Mucosa of descending colon (tissue), 3 donors: ENCODE data around the gene GNB2. TPM values are rescaled to one million over a fixed set of nuclear protein-coding genes. Genes with fewer than 3 reads are reported as not detected.
A peak's percentile ranks its signal among the peaks of the same experiment; 100 is the strongest.

ENCODE experiments used
- ATAC-seq: fragments of 200-7000 bp; cut with Tn5 transposase; one replicate; pipeline ENCODE4 v1.9.1; 2020; ENCODE audit warnings: mild to moderate bottlenecking, moderate library complexity
- DNase-seq, 3 donors: peaks; one replicate each; pipeline ENCODE4 v3.0.0-alpha.2; 2020
- H3K36me3 ChIP-seq: fragments of 200-600 bp; one replicate; pipeline ENCODE4 v1.8.0; 2021; ENCODE audit warnings: low read depth, mild to moderate bottlenecking
- H3K4me1 ChIP-seq: fragments of 200-600 bp; one replicate; pipeline ENCODE4 v1.8.0; 2021; ENCODE audit warnings: low read depth, mild to moderate bottlenecking
- H3K4me3 ChIP-seq: fragments of 200-600 bp; one replicate; pipeline ENCODE4 v1.8.0; 2021; ENCODE audit warnings: mild to moderate bottlenecking
- H3K9me3 ChIP-seq: fragments of 200-600 bp; one replicate; pipeline ENCODE4 v1.8.0; 2021; ENCODE audit warnings: mild to moderate bottlenecking
- intact Hi-C, 2 donors: fragments of 100-400 bp; cut with DNase I in 1 of 2; cut with micrococcal nuclease in 1 of 2; formaldehyde crosslinking; loops; one replicate each; pipeline versions ENCODE4 v1.11.0 to v1.11.1; 2022; cut with DNase I, micrococcal nuclease
- total RNA-seq, 3 donors: library from RNA; stranded (reverse); fragmentation: NEBNext Ultra II Directional in 2 of 3; extraction: Animal tissue kit (Norgen Biotek cat#: 25700) in 2 of 3; gene quantifications; one replicate each; pipeline versions ENCODE4 v1.2.1 to v1.2.4, GENCODE V29; 2021 to 2023
- TF ChIP-seq, protein P1 (sequence below): fragments of 200-600 bp; IDR thresholded peaks from one replicate; pipeline ENCODE4 v1.8.0; 2022; ENCODE audit warnings: antibody characterized with exemption, mild to moderate bottlenecking
- donor health status: DM: no; HTN: no; CAD: no; lungs with moderate emphysema.
- donor health status: DM: no; HTN: no; CAD: no.
- donor health status: DM: no; HTN: yes; CAD: no.

The GNB2 gene
- total RNA-seq, 3 donors from 2014 or later: 197 to 257 (median 232) TPM

DNA sequence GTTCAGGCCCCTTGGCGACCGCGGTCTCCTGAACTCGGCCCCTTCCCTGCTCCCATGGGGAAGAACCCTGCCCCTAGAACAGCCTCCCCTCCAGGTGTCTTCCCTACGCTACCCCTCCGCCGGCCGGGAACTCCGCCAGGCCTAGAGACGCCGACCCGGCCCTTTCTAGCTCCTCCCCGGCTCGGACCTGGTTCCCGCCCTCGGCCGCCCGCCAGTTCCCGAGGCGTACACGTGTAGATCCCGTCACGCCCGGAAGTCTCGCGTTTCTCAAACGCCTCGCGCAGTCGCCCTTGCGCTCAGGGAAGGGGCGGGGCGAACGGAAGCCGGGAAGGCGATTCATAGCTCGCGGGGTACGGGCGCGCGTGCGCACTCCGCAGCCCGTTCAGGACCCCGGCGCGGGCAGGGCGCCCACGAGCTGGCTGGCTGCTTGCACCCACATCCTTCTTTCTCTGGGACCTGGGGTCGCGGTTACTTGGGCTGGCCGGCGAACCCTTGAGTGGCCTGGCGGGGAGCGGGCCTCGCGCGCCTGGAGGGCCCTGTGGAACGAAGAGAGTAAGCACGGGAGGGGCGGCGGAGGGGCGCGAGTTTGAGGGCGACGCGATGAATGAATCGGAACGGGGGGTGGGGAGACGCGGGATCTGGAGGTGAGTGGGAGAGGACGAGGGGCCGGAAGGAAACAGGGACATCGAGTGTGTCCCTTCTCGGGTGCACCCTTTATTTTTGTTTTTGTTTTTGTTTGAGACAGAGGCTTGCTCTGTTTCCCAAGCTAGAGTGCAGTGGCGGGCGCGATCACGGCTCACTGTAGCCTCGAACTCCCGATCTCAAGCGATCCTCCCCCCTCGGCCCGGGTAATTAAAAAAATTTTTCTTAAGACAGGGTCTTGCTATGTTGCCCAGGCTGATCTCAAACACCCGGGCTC, 32.5 kb downstream of the GNB2 start, which contains the start of gene POP7:
Gene POP7, plus strand, starts transcription at position 369 of the 919 bp plus-strand sequence. CDS start 710 bp downstream, outside the sequence.
- no peaks in the 10 kb centered on the region for H3K9me3 ChIP-seq
- peaks cover 13% of the 10 kb centered on the region for H3K4me1 ChIP-seq
- H3K4me3 ChIP-seq: peak within 1 kb of the TSS; percentile 52
- intact Hi-C loops: loop anchor here in 1 of 2 donors (10.0 kb wide), 1 partner anchor 159 kb away; the partner anchor contains the start of gene TRIP6
- ATAC-seq: peak; percentile 98
- TF ChIP-seq, protein P1, sequence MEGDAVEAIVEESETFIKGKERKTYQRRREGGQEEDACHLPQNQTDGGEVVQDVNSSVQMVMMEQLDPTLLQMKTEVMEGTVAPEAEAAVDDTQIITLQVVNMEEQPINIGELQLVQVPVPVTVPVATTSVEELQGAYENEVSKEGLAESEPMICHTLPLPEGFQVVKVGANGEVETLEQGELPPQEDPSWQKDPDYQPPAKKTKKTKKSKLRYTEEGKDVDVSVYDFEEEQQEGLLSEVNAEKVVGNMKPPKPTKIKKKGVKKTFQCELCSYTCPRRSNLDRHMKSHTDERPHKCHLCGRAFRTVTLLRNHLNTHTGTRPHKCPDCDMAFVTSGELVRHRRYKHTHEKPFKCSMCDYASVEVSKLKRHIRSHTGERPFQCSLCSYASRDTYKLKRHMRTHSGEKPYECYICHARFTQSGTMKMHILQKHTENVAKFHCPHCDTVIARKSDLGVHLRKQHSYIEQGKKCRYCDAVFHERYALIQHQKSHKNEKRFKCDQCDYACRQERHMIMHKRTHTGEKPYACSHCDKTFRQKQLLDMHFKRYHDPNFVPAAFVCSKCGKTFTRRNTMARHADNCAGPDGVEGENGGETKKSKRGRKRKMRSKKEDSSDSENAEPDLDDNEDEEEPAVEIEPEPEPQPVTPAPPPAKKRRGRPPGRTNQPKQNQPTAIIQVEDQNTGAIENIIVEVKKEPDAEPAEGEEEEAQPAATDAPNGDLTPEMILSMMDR: no peak
- no peaks in the 10 kb centered on the region for H3K36me3 ChIP-seq
- peak; percentile 99 to 100 (median 100) for DNase-seq

DNA sequence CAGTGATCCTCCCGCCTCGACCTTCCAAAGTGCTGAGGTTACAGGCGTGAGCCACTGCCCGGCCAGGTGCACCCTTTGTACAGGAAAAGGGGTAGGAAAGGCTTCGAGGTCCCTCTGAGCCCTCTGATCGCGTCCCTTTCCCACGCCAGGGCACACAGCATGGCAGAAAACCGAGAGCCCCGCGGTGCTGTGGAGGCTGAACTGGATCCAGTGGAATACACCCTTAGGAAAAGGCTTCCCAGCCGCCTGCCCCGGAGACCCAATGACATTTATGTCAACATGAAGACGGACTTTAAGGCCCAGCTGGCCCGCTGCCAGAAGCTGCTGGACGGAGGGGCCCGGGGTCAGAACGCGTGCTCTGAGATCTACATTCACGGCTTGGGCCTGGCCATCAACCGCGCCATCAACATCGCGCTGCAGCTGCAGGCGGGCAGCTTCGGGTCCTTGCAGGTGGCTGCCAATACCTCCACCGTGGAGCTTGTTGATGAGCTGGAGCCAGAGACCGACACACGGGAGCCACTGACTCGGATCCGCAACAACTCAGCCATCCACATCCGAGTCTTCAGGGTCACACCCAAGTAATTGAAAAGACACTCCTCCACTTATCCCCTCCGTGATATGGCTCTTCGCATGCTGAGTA, 33.3 kb downstream of the GNB2 start:
- Histone ChIP-seq H3K36me3 (no peaks in the 10 kb centered on the region), H3K4me3 (peak overlapping the region; percentile 52), H3K4me1 (peaks cover 13% of the 10 kb centered on the region), H3K9me3 (no peaks in the 10 kb centered on the region)
- TF ChIP-seq, protein P1: no peak
- intact Hi-C loops: loop anchor here in 1 of 2 donors (10.0 kb wide), 1 partner anchor 158 kb away; the partner anchor contains the start of gene TRIP6
- DNase-seq (peak; percentile 35 to 71 (median 61)), ATAC-seq (no peak)

DNA sequence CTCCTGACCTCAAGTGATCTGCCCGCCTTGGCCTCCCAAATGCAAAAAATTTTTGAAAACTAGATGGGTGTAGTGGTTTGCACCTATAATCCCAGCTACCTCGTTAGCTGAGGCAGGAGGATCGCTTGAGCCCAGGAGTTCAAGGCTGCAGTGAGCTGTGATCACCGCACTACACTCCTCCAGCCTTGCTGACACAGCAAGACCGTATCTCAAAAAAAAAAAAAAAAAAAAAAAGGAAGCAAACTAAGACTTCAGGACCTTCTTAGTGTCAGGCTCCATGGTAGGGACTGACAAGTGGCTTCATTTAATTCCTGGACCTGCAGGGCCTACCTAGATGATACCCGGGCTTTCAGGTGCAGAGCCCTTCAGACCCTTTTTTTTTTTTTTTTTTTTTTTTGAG, 34.9 kb downstream of the GNB2 start:
- Histone ChIP-seq H3K4me3 (no peak overlapping the region), H3K36me3 (no peaks in the 10 kb centered on the region), H3K9me3 (no peaks in the 10 kb centered on the region), H3K4me1 (peaks cover 13% of the 10 kb centered on the region)
- TF ChIP-seq, protein P1: no peak
- ATAC-seq (no peak), DNase-seq (no peak)
- intact Hi-C loops: loop anchor here in 1 of 2 donors (10.0 kb wide), 1 partner anchor 156 kb away; the partner anchor contains the start of gene TRIP6

DNA sequence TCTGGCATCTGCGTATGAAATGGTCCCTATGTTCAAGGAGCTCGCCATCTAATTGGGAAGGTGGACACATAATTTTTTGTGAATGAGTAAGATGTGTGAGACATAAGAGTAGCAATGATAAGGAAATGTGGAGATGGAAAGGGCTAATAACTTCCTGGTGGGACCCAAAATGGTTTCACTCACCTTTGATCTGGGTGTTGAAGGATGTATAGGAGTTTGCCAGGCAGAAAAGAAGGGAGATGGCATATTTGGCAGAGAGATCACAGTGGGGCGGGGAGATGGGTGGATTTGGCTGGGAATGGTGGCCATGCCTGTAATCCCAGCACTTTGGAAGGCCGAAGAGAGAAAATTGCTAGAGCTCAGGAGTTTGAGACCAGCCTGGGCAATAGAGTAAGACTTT, 36.9 kb downstream of the GNB2 start:
- TF ChIP-seq, protein P1: no peak
- no peak for DNase-seq

DNA sequence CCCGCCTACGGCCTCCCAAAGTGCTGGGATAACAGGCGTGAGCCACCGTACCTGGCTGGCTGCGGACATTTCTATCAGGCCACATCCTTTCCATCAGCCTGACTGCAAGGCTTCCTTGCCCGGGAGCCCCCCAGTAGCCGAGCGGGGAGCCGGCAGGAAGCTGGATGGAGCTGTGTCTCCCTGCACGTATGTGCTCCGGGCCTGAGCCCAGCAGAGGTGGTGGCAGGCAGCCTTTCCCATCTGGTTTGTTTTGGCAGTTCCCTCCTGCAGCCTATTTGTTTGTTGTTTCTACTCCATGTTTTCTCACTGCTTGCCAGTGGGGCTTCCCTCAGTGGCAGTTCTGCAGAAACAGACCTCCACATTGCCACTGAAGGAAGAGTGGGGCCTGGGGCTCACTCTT, 37.8 kb downstream of the GNB2 start:
- no peaks in the 10 kb centered on the region for H3K36me3 ChIP-seq
- no peak overlapping the region for H3K4me3 ChIP-seq
- TF ChIP-seq, protein P1: no peak
- DNase-seq (no peak), ATAC-seq (no peak)
- no peaks in the 10 kb centered on the region for H3K9me3 ChIP-seq
- peaks cover 13% of the 10 kb centered on the region for H3K4me1 ChIP-seq
- intact Hi-C loops: no loop called here

More for the DNA sequence above, 36.9 kb downstream of the GNB2 start:
- Histone ChIP-seq H3K4me3 (no peak overlapping the region), H3K4me1 (peaks cover 13% of the 10 kb centered on the region), H3K9me3 (no peaks in the 10 kb centered on the region), H3K36me3 (no peaks in the 10 kb centered on the region)
- no peak for ATAC-seq
- intact Hi-C loops: no loop called here
